GM21576 (cell line): Measurements from ENCODE around the gene ATP2B2.

Source experiments
- ATAC-seq: cut with Tn5 transposase; IDR thresholded peaks from one replicate; pipeline ENCODE4 v1.9.1; 2021; ENCODE audit warnings: mild to moderate bottlenecking, moderate library complexity; ENCODE audit not compliant: unreplicated experiment

ATP2B2 gene

DNA sequence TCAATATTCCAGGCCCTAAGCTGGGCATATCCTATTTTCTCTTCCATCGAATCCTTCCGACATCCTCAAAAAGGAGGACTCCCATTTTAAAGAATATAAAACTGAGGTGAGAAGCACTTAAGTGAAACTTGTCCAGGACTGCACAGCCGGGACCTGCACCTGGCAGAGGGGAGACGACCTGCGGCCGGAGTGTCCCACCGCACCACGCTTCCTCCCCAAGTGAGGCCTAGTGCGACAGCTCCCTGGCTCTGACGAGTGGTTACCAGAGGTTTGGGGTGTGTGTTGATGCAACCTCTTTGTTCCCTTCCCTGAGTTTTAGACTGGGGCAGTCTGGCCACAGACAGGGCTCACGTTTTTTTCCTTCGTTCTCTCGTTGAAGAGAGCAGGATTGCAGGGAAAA is 24.9 kb upstream of the ATP2B2 start:
- no peak for ATAC-seq

DNA sequence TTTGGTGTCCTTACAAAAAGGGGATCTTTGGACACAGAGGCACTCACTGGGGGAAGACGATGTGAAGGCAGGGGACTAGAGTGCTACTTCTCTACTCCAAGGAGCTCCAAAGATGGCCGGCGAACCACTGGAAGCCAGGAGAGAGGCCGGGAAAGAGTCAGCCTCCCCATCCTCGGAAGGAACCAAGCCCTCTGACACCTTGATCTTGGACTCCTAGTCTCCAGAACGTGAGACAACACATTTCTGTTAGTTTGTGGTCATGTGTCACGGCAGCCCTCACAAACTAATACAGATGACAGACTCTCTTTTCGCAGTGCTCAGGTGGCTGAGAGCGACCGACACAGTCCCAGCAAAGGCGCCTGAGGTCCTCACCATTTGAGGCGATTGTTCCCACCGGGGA is 24.4 kb upstream of the ATP2B2 start:
- ATAC-seq = no peak

DNA sequence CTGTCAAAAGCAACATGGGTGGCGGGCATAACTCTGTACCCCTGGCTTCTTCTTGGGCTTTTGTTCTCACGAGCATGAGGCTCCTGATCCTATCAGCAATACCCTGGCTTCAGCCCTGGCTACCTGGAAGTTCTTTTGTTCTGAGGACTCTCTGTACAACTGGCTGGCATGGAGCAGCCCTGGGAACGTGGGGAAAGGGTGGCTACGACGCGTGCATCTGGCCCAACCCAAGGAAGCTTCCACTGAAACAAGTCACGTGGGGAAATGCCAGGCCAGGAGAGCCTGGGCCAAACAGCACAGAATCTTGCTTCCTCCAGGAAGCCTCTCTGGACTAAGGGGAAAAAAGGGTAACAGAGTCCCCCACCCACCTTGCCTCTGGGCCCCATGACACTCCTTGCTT is 22.7 kb upstream of the ATP2B2 start:
- no peak for ATAC-seq

DNA sequence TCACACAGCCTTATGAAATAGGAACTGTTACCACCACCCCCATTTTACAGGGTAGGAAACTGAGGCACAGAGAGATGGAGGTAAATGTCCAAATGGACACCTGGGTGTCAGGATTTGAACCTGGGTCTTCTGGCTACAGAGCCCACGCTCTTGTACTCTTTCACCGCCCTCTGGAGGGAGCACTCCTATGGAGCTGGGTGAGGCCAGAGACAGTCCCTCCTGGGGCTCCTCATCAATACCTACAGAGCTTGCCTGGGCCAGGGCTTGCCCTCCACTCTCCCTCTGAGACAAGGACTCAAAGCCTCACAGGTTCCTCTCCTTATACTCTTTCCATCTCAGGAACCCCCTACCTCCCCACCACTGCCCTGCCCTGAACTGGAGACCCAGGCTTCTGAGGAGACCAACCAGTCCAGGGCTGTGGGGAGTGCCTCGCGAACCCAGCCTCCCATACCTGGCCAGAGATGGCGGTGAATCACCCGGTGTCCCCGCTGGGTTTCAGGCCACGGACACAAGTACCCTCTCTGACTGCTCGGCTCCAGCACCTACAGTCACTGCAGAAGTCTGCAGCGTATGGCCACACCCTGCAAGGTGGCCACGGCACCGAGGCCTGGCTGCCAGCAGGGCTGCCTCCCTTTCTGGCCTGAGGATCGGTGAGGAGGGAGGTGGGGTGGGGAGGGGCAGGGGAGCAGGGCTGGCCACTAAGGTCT is 22.1 kb upstream of the ATP2B2 start:
- ATAC-seq = no peak

DNA sequence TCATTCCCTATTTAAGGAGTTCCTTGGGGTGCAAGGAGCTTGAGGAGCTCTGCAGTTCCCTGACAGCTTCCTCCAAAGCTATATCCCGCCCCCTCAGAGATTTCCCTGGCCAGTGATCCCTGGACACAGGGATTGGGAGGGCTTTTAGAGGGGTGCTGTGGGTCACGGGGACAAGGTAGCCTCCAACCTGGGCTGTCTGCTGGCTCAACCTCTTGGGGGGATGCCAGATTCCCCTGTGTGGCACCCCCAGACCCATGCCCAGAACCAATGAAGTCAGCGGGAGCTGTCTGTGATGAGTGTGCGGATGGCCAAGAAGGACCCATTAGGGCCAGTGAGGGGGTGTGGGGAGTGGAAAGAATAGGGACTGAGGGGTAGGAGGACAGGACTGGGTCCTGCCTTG is 21.0 kb upstream of the ATP2B2 start:
- ATAC-seq = no peak

DNA sequence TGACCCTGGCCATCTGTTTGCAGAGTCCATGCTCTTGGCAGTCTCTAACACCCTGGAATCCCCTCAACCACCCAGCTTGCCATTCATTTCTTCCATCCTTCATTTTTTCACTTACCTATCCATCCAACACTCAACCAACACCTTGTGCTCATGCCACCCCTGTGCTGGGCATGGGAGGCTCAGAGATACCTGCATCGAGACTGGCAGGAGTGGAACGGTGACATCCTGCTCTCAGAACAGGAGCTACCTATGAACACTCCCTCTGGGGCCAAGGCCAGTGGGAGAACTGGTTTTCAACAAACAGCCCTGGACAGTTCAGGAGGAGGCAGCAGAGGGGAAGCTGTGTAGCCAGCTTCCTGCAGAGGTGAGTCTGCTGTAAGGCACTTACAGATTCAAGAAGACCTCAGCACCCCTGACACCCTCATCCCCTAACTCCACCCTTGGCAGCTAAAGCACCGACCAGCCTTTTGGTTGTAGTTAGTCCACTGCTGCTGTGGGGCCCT is 19.5 kb upstream of the ATP2B2 start:
- ATAC-seq = no peak

DNA sequence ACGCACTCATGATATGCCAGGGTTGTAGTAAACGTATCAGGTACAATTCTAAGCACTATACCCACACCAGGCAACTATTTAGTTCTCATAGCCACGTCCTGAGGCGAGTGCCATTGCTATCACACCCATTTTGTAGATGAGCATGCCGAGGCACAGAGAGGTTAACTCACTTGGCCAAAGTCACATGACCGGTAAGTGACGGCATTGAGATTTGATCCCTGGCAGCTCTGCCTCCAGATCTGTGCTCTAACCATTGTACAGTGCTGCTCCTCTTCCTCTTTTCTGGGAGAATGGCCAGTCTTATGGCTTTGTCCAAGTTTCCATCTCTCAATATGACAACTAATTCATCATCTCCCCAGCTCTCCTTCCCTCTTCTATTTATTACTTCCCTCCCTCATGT is 18.9 kb upstream of the ATP2B2 start:
- no peak for ATAC-seq

DNA sequence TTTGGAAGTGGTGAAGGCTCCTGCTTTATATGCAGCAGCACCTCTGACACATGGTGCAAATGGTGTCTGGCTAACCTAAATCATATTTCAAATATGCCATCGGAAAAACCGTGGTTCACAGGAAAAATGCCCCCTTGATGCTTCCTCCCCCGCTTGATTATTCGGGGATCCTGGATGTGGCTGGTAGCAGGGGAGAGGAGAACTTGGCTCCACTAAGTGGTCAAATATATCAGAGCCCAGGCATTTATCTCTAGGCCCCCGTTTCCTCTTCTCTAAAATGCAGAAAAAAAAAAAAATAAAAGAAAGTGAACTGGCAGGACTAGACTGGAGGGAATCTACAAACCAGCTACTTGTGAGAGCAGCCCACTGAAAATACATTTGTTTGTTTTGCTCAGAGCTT is 18.2 kb upstream of the ATP2B2 start:
- ATAC-seq = no peak

DNA sequence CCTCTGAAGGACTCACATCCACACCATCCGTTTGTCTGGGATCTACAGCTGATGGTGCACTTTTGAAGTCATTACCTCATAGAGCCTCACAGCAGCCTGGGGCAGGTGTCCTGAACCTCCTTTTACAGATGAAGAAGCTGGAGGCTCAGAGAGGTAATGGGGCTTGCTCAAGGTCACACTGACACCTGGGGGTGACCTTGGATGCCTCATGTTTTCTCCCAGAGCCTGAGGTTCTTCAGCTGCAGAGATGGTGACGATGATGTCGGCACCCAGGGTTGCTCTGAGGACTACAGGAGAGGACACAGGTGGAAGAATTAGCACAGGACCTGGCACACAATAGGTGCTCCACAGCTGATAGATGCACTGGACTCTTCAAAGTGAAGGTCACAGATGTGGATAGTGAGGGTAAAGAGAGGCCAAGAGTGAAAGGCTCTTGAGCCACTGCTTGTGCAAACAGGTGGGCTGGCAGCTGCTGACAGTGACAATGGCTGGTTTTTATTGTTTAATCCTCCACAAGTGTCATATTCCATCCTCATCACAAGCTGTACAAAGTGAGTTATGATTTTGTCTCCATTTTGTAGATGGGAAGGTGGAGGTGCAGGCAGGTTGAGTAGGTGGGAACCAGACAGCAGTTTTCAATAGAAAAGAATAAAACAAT is 17.4 kb upstream of the ATP2B2 start:
- ATAC-seq = no peak

DNA sequence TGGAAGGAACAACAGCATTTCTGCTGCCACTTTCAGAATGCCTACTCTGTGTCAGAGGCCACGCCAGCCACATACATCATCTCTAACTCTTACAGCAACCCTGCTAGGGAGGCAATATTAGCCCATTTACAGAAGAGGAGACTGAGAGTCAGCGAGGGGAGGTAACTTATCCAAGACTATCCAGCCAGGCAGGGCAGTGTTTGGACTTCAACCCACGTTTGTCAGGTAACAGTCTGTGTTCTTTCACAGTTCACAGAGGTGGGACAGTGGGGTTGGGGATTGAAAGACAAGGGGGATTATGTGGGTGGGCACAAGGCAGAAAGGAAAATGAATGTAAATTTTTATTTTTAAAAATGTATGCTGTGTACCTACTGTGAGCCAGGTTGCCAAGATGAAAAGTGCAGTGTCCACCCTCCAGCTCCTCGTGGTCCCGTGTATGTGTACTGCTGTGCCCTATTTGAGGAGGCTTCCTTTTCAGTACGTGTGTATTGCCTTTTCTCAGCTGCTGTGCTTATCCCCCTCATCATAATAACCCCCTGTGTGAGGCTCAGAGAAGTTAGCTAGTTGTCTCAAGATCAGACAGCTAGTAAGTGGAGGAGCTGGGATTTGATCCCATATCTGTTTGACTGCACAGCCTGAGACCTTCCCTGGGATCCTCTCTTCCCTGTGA is 16.5 kb upstream of the ATP2B2 start:
- ATAC-seq = no peak

DNA sequence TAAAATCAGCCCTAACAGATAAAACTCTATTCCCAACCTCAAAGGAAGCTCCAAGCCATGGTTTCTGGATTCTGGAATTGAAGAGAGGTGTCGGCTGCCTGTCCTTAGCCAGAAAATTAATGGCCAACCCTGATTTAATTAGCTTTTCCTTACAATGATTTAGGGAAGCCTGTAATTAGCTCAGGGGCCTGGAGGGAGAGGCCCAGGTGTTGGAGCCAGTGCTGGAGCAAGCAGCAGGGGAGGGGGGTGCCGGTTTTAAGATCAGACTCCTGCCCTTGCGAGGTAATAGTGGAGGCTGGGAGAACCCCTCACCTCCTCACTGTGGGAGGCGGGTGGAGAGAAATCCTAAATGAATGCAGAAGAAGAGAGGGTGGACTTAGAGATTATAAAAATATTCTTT is 14.7 kb upstream of the ATP2B2 start:
- ATAC-seq = no peak

DNA sequence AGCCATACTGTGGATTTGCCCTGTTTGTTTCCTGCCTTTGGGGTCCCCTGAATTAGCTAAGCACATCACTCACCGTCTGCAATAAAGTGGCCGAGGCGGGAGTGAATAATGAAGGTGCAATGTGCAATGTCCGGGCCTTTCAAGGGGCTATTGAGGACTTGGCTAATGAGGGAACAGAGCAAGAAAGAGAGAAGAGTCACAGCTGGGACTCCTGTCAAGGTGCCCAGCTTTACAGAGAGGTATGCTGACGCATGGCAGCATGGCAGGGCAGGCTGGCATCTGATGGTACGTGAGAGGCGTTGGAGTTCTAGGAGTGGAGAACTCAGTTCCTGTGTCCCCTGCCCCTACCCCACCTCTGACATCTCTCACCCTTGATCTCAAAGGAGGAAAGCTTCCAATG is 13.8 kb upstream of the ATP2B2 start:
- ATAC-seq = no peak

DNA sequence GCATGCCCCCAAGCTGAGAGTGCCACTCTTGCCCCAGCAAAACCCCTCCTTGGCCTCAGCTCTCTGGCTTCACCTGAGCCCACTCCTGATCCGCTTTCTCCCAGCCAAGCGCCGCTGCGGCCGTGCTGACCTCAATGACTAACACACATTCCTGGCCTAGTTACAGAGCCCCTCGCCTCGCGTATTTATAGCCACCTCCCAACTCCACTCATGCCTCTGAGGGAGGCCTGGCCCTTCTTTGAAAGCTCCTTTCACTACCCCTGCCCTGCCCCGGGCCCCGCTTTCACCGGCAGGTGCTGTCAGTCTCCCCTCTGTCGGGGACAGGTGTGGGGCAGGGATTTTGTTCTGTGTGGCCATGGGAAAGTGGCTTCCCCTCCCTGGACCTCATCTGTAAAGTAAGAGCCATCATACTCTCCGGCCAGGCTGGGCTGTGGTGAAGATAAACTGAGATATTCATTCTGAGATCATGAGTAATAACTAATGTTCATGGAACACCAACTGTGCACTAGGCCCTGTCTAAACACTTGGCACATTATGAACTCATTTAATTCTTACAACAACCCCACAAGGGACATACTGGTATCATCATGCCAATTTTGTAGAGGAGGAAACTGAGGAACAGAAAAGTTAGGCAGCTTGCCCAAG is 13.2 kb upstream of the ATP2B2 start:
- ATAC-seq = no peak

DNA sequence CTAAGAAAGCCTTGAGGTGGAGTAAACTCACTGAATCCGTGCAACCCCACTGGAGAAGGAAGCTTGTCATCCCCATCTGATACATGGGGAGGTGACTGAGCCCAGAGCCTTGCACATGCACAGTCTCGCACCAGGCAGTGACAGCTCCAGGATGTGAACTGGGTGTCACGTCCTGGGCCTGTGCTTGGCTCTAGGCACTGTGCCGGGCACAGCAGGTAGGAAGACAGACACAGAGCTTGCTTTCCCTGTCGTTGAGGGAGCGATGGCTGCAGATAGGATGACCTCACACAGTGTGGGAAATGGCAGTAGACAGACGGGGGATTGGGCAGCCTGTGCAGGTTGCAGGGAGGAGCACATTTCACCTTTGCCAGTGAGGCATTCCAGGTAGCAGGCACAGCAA is 12.2 kb upstream of the ATP2B2 start:
- ATAC-seq = no peak

DNA sequence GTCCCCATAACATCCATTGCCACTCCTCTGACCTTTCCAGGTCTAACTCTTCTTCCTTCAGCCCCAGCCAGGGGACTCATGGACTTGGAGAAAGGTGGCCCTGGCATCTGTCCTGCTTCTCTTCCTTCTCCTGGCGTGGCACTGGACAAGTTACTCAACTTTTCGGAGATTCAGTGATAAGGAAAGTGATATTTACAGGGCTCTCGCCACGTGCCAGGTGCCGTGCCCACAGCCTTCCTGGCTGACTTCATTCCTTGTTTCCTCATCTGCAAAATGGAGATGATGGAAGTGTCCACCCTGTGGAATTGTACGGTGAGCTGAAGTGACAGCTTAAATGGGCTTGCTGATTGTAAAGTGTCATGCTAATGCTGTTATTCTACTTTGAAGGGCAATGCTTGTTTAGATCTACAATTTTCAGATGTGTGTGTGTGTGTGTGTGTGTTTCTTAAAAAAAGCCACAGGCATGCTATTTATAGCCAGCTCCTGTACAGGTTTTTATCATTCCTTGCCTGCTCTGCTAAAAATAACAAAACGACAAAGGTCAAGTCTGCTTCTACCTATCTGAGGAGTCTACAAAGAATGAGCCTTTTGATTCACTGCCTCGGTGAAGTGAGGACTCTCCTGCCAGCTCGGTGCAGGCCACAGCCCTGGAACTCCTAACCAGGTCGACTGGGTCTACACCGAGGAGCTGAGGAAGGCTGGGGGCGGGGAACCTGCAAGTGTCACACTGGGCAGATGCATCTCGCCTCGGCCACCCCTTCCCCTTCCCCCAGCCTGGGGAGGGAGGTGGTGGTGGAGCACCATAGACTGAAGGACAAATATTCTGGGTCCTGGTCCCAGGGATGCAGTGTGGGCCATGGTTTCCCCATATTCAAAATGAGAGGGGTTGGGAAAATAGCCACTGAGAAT is 11.4 kb upstream of the ATP2B2 start:
- ATAC-seq = no peak

DNA sequence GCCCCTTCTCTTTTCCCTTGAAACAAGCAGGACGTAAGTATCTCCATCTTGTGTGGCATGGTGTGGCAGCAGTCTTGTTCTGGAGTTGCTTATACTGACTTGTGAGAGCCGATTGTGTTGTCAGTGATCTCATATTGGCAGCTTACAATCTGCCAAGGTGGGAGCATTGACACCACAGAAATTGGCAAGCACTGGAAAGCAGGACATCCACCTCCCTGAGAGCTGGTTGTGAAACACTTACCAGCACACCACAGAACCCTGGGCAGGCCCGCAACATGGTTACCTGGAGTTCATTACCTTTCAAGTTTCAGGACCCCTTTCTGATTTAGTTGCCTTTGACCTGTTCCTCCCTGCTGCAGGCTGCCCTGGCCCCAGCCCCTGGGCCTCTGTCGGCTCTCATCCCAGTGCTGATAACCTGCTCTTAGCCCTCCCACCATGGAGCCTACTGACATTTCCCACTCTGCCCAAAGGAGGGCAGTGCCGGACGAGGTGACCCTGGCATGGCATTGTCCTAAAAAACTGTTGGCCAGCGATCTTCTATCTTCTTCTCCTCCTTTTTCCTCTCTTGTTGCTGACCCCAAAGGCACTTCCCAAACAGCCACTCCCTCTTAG is 10.6 kb upstream of the ATP2B2 start:
- ATAC-seq = no peak

DNA sequence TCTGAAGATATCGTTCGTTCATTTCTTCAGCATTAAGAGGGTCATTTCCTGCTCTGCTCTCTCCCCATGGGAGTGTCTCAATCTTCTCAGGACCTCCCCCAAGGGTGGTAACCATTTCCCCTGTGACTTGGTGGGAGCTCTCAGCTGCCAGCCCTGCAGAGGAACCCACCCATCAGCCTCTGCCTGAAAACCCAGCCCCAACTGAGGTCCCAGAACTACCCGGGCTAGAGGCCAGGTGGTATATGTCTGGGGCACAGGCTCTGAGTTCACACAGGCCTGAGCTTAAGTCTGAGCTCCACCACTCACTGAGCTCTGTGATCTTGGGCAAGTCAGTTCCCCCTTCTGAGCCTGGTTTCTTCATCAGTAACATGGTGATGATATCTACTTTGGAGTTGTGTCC is 10.0 kb upstream of the ATP2B2 start:
- no peak for ATAC-seq

DNA sequence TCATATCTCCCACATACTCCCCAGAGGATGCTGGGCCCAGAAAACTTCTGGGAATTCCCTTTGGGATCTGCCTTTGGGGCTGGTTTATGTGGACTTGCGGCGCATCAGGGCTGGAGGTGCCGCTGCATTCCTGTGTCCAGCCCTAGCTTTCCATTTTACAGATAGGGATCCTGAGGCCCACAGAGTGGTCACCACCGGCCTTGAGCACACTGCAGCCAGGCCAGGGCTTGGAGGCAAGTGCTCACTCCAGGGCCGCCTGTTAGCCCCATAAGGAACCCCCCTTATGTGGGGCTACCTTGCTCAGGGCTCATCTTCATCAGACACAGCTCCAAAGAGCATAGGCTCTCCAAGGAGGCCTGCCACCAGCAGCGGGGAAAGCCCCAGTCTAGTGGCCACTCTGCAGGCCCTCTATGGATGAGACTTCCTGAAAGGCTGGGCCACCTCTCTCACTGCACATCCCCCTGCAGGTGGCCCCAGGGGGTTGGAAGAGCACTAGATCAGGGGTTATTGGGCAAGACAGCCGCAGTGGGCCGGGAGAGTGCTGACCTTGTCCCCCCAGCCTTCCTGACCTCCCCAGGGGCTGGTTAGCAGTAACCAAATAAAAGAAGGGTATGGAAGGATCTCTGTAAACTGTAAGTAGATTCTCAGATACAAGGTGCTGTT is 9.2 kb upstream of the ATP2B2 start:
- no peak for ATAC-seq

DNA sequence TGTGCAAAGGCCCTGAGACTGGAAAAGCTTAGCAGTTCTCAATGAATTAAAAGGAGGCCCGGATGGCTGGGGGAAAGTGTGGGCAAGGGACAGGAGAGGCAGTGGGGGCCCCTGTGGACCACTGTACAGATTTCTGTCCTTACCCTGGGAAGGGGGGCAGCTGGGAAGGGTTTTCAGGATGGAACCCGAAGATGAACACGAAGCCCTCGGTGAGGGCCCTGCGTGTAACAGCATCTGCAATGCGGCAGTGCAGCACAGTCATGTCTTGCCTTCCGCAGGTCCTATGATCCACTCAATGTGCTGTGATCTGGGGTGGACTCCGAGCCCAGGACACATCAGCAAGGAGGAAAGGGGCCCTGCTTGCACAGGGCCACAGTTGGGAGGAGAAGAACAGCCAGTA is 7.9 kb upstream of the ATP2B2 start:
- no peak for ATAC-seq

DNA sequence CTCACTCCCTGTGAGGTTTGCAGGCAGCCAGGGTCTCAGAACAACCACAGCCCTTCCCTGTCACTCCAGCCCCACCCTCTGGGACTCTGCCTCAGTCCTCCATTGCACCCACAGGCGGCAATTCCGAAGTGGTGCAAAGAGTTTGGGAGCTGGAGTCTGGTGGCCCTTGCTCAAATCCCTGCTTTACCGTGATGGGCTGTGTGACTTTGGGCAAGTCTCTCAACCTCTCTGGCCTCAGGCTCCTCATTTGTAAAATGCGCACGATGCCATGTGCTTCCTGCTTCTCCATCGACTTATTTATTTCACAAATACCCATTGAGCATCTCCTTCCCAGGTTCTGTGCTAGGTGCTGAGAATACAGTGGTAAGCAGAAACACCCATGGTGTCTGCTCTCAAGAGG is 7.3 kb upstream of the ATP2B2 start:
- no peak for ATAC-seq
